Measurements from ENCODE around the gene ESPNL. TPM values are rescaled to one million over a fixed set of nuclear protein-coding genes. Genes with fewer than 3 reads are reported as not detected.

ESPNL gene
- total and polyA plus RNA-seq, 9 donors, result 0.11 to 12.9 (median 0.61) TPM

GRCh38 chr2:238164906-238165287 lies 64.8 kb downstream of the ESPNL start:
- DNase-seq, result peak in 2 of 5 donors; percentile 11 to 14
- Histone ChIP-seq H3K27ac (no peak overlapping the region), H3K36me3 (no peaks in the 10 kb centered on the region), H3K4me3 (no peak overlapping the region), H3K4me1 (ENCODE audit: insufficient read depth) (peaks cover 9% of the 10 kb centered on the region), H3K27me3 (no peaks in the 10 kb centered on the region), H3K9me3 (no peaks in the 10 kb centered on the region)
- TF ChIP-seq EP300 (IDR thresholded peaks at IDR 0.05) (no peak), POLR2A (IDR thresholded peaks at IDR 0.05) (no peak), CTCF (IDR thresholded peaks at IDR 0.05) (no peak)
- intact Hi-C loops (cut with DNase I), result no loop called here
- 83 to 91% (median 90%) methylated on average over 8 of the region's 8 CpGs for WGBS, 3 donors

GRCh38 chr2:238165288-238165921 lies 65.3 kb downstream of the ESPNL start:
- Histone ChIP-seq H3K27ac (no peak overlapping the region), H3K9me3 (no peaks in the 10 kb centered on the region), H3K4me1 (ENCODE audit: insufficient read depth) (peaks cover 9% of the 10 kb centered on the region), H3K4me3 (no peak overlapping the region), H3K27me3 (no peaks in the 10 kb centered on the region), H3K36me3 (no peaks in the 10 kb centered on the region)
- intact Hi-C loops (cut with DNase I), result no loop called here
- DNase-seq, result peak in 2 of 5 donors; percentile 12 to 23
- WGBS, 3 donors, result 91 to 93% (median 92%) methylated on average over 12 of the region's 12 CpGs
- TF ChIP-seq EP300 (IDR thresholded peaks at IDR 0.05) (no peak), CTCF (IDR thresholded peaks at IDR 0.05) (no peak), POLR2A (IDR thresholded peaks at IDR 0.05) (no peak)

- TF ChIP-seq CTCF (IDR thresholded peaks at IDR 0.05), result no peak
- TF ChIP-seq POLR2A (IDR thresholded peaks at IDR 0.05), result no peak
- no peak for TF ChIP-seq EP300 (IDR thresholded peaks at IDR 0.05)
- intact Hi-C loops (cut with DNase I), result no loop called here
- peak in 2 of 5 donors; percentile 23 to 52 for DNase-seq
- Histone ChIP-seq H3K9me3 (no peaks in the 10 kb centered on the region), H3K27ac (no peak overlapping the region), H3K27me3 (no peaks in the 10 kb centered on the region), H3K4me1 (ENCODE audit: insufficient read depth) (peaks cover 9% of the 10 kb centered on the region), H3K36me3 (no peaks in the 10 kb centered on the region), H3K4me3 (no peak overlapping the region)
- WGBS, 3 donors, result 49 to 72% (median 53%) methylated on average over 18 to 24 of the region's 24 CpGs
Measured at GRCh38 chr2:238166391-238167343, 66.5 kb downstream of the ESPNL start.

- TF ChIP-seq EP300 (IDR thresholded peaks at IDR 0.05) (no peak), POLR2A (IDR thresholded peaks at IDR 0.05) (no peak), CTCF (IDR thresholded peaks at IDR 0.05) (no peak)
- no peaks in the 10 kb centered on the region for H3K27me3 ChIP-seq
- no peak overlapping the region for H3K27ac ChIP-seq
- intact Hi-C loops (cut with DNase I), result no loop called here
- no peaks in the 10 kb centered on the region for H3K36me3 ChIP-seq
- DNase-seq, result peak in 1 of 5 donors; percentile 18
- no peaks in the 10 kb centered on the region for H3K9me3 ChIP-seq
- peaks cover 9% of the 10 kb centered on the region for H3K4me1 ChIP-seq (ENCODE audit: insufficient read depth)
- WGBS, 3 donors, result 83 to 94% (median 86%) methylated on average over 7 of the region's 7 CpGs
- no peak overlapping the region for H3K4me3 ChIP-seq
Measured at GRCh38 chr2:238167344-238167715, 67.2 kb downstream of the ESPNL start.
